ENCODE data around the gene ZNF385D. TPM values are rescaled to one million over a fixed set of nuclear protein-coding genes. Genes with fewer than 3 reads are reported as not detected.

Gene ZNF385D
- total RNA-seq, 4 donors from 2014 or later: 4.2 to 11.2 (median 6.9) TPM

GRCh38 chr3:21390136-21390535 lies 360.9 kb downstream of the ZNF385D start:
- TF ChIP-seq, protein P1, sequence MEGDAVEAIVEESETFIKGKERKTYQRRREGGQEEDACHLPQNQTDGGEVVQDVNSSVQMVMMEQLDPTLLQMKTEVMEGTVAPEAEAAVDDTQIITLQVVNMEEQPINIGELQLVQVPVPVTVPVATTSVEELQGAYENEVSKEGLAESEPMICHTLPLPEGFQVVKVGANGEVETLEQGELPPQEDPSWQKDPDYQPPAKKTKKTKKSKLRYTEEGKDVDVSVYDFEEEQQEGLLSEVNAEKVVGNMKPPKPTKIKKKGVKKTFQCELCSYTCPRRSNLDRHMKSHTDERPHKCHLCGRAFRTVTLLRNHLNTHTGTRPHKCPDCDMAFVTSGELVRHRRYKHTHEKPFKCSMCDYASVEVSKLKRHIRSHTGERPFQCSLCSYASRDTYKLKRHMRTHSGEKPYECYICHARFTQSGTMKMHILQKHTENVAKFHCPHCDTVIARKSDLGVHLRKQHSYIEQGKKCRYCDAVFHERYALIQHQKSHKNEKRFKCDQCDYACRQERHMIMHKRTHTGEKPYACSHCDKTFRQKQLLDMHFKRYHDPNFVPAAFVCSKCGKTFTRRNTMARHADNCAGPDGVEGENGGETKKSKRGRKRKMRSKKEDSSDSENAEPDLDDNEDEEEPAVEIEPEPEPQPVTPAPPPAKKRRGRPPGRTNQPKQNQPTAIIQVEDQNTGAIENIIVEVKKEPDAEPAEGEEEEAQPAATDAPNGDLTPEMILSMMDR (IDR thresholded peaks at IDR 0.05; ENCODE audit: low read depth): no peak

DNA sequence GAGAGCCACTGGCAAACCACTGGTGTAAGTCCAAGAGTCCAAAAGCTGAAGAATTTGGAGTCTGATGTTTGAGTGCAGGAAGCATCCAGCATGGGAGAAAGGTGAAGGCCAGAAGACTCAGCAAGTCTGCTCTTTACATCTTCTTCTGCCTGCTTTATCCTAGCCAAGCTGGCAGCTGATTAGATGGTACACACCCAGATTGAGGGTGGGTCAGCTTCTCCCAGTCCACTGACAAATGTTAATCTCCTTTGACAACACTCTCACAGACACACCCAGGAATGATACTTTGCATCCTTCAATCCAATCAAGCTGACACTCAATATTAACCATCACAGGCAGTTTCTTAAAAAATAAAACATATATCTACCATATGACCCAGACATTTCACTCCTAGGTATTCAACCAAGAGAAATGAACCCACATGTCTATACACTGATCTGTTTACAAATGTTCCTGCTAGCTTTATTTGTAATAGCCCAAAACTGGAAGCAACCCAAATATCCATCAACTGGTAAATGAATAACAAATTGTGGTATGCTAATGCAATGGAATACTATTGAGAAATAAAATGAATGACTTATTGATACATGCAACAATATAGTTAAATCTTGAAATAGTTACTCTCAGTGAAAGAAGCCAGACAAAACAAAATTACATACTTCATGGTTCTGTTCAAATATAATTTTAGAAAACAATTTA lies 373.8 kb downstream of the ZNF385D start:
- TF ChIP-seq, protein P1 (IDR thresholded peaks at IDR 0.05; ENCODE audit: low read depth): no peak

GRCh38 chr3:21372316-21372715 lies 378.7 kb downstream of the ZNF385D start:
- TF ChIP-seq, protein P1 (IDR thresholded peaks at IDR 0.05; ENCODE audit: low read depth): no peak
